Kidney capillary endothelial cell (primary cell): ENCODE measurements around the gene ACKR2.

ENCODE experiments used
- DNase-seq: peaks from one replicate; pipeline ENCODE4 v3.0.0-alpha.2; 2018; ENCODE audit warnings: low spot score

Gene ACKR2

GRCh38 chr3:42887084-42887483, 77.8 kb downstream of the ACKR2 start:
- no peak for DNase-seq

DNA sequence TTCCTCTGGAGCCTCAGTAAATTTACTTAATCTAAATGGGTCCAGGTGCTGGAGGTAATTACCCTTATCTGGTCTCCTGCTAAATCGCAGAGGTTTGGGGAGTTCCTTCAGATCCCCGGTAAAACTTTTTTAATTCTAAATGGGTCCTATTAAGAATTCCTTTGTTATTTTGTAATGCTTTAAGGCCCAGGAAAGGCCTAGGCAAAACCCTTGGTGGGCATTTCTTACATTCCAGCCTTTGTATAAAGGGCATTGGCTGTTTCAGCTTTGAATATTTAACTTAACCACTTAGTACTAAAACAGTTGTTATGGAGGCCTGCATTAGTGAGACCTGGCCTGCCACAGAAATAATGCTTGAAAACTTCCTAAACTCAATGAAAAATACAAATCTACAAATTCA, 81.8 kb downstream of the ACKR2 start:
- no peak for DNase-seq

DNA sequence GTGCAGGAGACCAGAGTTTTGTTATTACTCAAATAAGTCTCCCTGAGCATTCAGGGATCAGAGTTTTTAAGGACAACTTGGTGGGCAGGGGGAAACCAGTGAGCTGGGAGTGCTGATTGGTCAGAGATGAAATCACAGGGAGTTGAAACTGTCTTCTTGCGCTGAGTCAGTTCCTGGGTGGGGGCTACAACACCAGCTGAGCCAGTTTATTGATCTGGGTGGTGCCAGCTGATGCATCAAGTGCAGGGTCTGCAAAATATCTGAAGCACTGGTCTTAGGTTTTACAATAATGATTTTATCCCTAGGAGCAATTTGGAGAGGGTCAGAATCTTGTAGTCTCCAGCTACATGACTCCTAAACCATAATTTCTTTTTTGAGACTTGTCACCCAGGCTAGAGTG, 82.9 kb downstream of the ACKR2 start:
- no peak for DNase-seq

DNA sequence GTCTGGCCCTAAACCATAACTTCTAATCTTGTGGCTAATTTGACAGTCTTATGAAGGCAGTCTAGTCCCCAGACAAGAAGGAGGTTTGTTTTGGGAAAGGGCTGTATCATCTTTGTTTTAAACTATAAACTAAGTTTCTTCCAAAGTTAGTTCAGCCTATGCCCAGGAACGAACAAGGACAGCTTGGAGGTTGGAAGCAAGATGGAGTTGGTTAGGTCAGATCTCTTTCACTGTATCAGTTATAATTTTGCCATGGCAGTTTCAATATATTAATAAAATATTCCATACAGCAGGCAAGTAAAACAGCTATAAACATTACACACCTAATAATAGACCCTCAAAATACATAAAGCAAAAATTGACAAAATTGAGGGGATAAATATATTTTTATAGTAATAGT, 83.6 kb downstream of the ACKR2 start:
- DNase-seq = no peak

DNA sequence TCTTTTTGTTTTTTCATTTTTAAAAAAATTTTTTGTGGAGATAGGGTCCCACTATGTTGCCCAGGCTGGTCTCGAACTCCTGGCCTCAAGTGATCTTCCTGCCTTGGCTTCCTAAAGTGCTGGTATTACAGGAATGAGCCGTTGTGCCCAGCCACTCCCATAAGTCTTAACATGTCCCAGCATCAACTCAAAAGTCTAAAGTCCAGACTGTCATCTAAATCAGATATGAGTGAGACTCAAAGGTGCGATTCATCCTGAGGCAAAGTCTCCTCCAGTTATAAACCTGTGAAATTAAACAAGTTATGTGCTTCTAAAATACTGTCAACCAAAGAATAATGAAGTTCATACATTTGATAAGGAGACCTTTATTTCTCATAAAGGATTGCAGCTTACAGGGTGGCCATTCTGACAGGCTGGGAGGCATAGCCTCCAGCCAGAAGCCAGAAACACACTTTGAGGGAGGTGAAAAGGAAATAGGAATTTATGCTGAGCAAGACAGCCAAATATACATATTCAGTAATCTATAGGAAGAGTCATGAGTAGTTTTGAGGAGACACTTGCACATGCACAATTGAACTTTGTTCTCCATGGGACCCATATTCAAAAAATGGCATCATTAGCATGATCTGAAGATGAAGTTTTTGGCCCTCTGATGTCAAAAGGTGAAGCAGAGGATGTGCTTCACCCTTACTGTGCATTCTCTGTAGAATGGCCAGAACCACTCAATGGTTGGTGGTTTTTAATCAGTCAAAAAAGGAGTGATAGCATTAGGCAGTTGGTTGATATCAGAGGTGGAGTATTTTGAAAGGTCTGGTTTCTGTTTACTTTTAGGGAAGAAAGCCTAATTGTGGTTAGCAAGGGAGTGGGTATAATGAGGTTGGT, 85.7 kb downstream of the ACKR2 start:
- DNase-seq = no peak

GRCh38 chr3:42895580-42895868, 86.3 kb downstream of the ACKR2 start:
- no peak for DNase-seq

DNA sequence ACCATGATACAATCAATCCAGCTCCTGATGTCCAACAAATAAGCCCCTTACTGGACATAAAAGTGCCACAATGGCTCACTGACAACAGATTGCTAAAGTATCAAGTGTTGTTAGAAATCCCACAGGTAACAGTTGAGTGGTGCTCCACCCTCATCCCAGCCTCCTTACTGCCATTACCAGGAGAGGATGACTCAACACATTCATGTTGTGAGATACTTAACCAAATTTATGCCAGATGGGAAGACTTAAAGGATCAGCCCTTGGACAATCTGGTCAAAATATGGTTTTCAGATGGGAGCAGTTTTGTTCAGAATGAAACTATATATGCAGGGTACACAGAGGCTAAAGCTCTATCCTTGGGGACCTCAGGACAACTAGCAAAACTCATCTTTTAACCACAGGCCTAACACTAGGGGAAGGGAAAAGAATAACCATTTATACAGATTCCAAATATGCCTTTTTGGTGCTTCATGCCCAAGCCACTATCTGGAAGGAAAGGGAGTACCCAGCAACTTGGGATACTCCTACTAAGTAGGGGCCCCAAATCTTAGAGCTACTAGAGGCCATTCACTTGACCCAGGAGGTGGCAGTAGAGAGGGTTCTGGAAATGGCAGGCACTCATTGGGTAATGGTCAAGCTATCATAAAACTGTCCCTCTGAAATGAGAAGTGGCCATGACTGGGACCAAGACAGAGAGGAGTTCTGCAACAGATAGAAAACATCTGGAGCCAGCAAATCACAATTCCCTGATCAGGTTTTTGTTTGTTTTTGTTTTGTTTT, 89.8 kb downstream of the ACKR2 start:
- DNase-seq = no peak

- DNase-seq = no peak
Measured at GRCh38 chr3:42900226-42901072, 91.2 kb downstream of the ACKR2 start.

DNA sequence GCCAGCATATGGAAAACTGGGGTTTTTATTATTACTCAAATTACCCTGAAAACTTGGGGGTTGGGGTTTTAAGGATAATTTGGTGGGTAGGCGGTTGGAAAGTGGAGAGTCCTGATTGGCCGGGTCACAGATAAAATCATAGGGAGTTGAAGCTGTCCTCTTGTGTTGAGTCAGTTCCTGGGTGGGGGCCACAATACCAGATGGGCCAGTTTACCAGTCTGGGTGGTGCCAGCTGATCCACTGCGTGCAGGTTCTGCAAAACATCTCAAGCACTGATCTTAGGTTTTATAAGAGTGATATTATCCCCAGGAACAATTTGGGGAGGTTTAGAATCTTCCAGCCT, 91.8 kb downstream of the ACKR2 start:
- no peak for DNase-seq

- no peak for DNase-seq
Measured at GRCh38 chr3:42902257-42902656, 93.0 kb downstream of the ACKR2 start.

DNA sequence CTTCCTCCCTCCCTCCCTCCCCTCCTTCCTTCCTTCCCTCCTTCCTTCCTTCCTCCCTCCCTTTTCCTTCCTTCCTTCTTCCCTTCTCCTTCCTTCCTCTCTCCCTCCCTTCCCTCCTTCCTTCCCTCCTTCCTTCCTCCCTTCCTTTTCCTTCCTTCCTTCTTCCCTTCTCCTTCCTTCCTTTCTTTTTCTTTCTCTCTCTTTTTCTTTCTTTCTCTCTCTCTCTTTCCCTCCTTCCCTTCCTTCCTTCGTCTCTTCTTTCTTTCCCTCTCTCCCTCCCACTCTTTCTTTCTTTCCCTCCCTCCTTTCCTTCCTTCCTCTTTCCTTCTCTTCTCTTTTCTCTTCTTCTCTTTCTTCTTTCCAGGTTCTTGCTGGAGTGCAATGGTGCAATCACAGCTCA, 94.8 kb downstream of the ACKR2 start:
- no peak for DNase-seq

DNA sequence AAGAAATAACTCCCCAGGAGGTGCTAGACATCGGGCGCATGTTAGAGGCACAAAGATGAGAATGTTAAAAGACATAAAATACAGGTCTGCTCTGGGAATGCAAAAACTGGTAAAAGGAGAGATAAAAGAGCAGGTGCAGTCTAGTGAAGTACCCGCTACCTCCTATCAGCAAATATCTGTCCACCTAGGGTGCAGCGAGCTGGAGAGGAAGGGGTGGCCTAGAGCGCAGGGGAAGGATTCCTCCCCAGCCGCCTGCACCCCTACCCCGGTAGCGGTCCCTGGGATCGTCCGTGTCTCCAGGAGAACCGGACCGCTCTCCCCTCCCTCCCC, 96.5 kb downstream of the ACKR2 start:
- DNase-seq = no peak

DNA sequence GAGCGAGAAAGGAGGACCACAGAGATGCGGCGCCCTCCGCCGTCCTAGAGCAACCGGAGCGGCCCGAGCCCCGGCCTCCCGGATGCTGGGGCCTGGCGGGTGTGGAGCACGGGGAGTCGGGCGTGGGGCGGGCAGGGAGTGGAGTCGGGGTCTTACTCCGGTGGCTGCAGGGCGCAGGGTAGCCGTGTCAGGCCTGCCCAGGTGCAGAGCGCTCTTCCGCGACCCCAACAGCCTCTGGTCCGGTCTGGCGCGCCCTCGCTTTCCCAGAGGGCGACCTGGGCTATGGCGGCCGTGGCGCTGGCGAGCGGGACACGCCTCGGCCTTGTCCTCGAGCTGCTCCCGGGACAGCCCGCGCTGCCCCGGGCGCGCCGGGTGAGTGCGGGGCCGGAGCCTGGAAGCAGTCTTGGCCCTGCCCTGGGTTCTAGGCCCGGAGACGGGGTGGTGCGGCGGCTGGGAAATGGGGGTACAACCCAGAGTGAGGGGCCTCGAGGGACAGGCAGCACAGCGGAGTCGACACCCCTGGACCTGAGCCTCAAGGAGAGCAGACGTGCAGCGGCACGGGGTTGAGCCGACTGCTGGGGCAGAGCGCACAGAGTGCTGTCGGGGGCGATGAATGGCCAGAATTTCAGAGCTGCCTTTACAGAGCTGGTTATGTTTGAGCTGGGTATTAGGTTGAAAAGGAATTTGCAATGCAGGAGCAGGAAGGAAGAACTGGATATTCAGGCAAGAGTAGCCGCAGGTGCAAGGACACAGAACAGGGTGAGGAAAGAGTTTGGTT, 97.0 kb downstream of the ACKR2 start, which contains the start of gene ZNF662:
Gene ZNF662, plus strand, starts transcription at position 73 of the 778 bp plus-strand sequence. CDS start 1,973 bp downstream, outside the sequence.
- DNase-seq = no peak

DNA sequence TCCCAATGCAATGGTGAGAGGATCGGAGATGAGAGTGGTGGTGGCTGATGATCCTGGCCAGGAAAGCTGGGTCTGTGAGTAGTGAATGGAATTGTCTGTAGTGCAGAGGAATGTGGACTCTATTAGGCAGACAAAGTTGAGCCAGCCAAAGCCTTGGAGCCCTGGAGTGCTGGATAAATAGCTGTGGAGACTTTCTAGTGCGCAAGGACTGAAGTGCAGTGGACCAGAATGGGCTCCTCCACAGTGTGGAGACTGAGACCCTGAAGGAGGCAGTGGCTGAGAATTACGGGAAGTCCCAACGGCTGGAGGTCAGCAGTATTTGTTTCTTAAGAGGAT, 97.6 kb downstream of the ACKR2 start:
- no peak for DNase-seq

DNA sequence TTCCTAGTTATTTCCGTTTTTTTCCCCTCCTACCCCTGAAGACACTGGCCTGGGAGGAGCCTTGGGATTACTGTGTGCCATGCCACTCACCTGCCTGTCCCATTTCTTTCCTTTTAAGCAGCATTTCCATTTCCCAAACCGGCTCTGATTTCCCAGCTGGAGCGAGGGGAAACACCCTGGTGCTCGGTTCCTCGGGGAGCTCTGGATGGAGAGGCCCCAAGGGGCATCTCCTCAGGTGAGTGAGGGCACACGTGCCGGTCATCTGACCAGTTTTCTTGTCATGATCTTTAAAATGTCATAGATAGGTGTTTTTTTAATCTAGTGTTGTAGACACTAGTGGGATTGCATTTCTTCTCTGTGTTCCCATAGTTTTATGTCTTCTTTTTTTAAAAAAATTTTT, 99.4 kb downstream of the ACKR2 start:
- DNase-seq = no peak

DNA sequence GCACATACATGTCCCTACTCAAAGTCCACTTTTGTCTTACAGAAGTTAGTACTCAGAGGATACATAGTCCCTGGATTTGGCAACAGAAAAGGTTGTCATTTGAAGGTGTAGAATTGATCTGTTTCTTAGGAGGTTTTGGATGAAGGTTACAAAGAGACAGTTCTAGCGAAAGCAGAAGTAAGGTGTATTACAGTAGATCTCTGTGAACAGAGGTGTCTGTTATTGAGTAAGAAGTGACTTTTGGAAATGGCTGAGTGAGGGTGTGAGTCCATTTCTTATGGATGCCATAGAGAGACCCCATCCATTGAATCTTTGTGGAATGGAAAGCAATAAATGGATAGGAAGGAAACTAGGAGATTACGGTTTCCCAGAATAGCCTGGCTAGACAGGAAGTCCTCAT, 102.3 kb downstream of the ACKR2 start:
- no peak for DNase-seq

- DNase-seq = no peak
Measured at GRCh38 chr3:42914771-42915515, 105.7 kb downstream of the ACKR2 start.
